AG08396 (cell line): ENCODE data around the gene HS3ST3B1.

Experiments
- DNase-seq: peaks from one replicate; pipeline ENCODE4 v3.0.0; 2012; ENCODE audit warnings: low spot score, mixed read lengths

The HS3ST3B1 gene

GRCh38 chr17:14303343-14304221, 2.7 kb downstream of the HS3ST3B1 start:
- DNase-seq: no peak

GRCh38 chr17:14304222-14304772, 3.4 kb downstream of the HS3ST3B1 start:
- no peak for DNase-seq

- no peak for DNase-seq
Measured at GRCh38 chr17:14304773-14305517, 4.1 kb downstream of the HS3ST3B1 start.

- DNase-seq: no peak
Measured at GRCh38 chr17:14305785-14306496, 5.1 kb downstream of the HS3ST3B1 start.

- DNase-seq: no peak
Measured at GRCh38 chr17:14306596-14306995, 5.7 kb downstream of the HS3ST3B1 start.

- peak; percentile 77 for DNase-seq
Measured at GRCh38 chr17:14307560-14308024, 6.7 kb downstream of the HS3ST3B1 start.

- DNase-seq: no peak
Measured at GRCh38 chr17:14308636-14308964, 7.7 kb downstream of the HS3ST3B1 start.

- peak; percentile 97 for DNase-seq
Measured at GRCh38 chr17:14308965-14309879, 8.3 kb downstream of the HS3ST3B1 start.

GRCh38 chr17:14310101-14310500, 9.2 kb downstream of the HS3ST3B1 start:
- DNase-seq: no peak

- DNase-seq: no peak
Measured at GRCh38 chr17:14310605-14311004, 9.7 kb downstream of the HS3ST3B1 start.

- DNase-seq: no peak
Measured at GRCh38 chr17:14311186-14311705, 10.4 kb downstream of the HS3ST3B1 start.

- DNase-seq: no peak
Measured at GRCh38 chr17:14311981-14312380, 11.1 kb downstream of the HS3ST3B1 start.

- DNase-seq: no peak
Measured at GRCh38 chr17:14312522-14312921, 11.6 kb downstream of the HS3ST3B1 start.

- no peak for DNase-seq
Measured at GRCh38 chr17:14316126-14316832, 15.4 kb downstream of the HS3ST3B1 start.

- DNase-seq: no peak
Measured at GRCh38 chr17:14317383-14317782, 16.5 kb downstream of the HS3ST3B1 start.

- DNase-seq: no peak
Measured at GRCh38 chr17:14318109-14318917, 17.4 kb downstream of the HS3ST3B1 start.

- no peak for DNase-seq
Measured at GRCh38 chr17:14318918-14319205, 18.0 kb downstream of the HS3ST3B1 start.

- DNase-seq: no peak
Measured at GRCh38 chr17:14320098-14320497, 19.2 kb downstream of the HS3ST3B1 start.

GRCh38 chr17:14320734-14321475, 20.0 kb downstream of the HS3ST3B1 start:
- no peak for DNase-seq
